ENCODE data around the gene VKORC1L1.
"Not testable (repeated sequence)": the region's sequence is repeated elsewhere in the genome, so short reads cannot be mapped to it uniquely, and the experiment has no call there.

The VKORC1L1 gene

DNA sequence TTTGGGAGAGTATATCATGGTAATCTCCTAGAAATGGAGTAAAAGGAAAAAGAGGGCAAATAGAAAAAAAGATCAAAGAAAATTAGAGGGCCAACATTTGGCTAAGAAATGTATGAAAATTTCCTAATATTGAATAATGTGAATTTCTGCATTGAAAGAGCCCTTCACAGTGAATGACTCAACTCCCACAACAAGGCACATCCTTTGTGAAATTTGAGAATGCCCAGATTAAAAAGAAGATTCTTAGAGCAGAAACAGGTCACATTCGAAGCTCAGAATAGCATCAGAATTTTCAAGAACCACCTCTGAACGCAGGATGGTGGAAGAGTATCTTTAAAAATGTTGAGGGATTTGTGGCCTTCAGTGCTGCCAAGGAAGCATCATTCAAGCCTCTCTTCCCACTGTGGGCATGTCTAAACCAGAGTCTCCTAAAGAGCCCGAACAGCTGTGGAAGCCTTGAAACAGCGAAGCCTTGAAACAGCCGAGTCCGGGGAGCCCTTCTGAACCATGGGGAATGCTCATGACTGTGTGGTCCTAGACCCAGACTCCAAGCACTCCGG, 65.5 kb downstream of the VKORC1L1 start:
- DNase-seq (ENCODE audit: low read depth in 2 of 2), result no peak

DNA sequence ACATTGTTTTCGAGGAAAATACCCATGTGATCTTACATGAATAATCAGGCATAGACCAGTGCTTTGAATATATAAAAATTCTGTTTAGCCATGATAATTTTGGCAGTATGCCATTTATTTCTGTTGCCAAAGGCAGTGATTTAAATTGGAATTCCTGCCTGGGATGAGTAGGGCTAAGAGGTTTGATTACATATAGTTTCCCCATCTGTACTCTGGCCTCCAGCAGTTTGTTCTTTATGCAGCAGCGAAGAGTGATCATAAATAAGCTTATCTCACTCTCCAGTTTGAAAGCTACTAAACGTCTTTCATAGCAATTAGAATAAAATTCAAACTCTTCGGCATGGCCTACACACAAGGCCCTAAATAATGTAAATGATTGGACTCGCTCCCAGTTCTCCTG, 72.9 kb downstream of the VKORC1L1 start:
- DNase-seq (ENCODE audit: low read depth in 2 of 2), result not testable (repeated sequence)

DNA sequence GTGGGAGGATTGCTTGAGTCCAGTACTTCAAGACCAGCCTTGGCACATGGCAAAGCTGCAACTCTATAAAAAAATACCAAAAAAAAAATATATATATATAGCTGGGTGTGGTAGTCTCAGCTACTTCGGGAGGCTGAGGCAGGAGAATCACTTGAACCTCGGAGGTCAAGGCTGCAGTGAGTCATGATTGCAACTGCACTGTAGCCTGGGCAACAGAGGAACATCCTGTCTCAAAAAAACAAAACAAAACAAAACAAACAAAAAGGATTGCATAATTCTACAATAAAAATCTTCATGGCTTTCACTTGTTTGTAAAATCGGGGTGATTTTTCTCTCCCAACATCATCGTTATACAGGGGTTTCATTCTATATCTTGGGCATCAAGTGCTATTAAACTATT, 74.0 kb downstream of the VKORC1L1 start:
- no peak for DNase-seq (ENCODE audit: low read depth in 2 of 2)

DNA sequence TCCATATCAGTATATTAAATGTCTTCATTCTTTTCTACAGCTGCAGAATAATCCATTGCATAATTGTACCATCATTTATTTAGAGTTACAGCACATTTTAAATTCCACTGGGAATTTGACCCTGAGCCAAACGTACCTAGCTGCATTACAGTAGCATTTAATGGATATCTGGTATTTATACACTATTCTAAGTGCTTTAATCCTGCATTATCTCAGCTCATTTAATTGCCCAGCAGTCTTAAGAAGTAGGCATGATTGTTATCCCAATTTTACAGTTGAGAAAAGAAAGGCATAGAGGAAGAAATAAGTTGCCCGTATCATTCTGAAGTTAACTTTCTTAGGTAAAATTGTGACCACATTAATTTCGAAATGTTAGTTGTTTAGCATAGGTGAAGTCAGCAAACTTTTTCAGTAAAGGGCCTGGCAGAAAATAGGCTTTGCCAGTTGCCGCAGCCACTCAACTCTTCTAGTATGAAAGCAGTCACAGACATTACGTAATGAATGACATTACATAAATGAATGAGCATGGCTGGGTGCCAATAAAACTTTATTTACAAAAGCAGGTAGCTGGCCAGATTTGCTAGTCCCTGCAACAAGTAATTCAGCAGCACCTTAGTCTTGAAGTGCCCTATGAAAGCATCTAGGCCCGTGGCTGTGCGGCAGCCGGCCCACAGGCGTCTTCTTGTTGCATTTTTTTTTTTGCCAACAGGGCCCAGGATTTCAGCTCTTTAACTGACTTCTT, 79.1 kb downstream of the VKORC1L1 start:
- DNase-seq (ENCODE audit: low read depth in 2 of 2), result no peak

DNA sequence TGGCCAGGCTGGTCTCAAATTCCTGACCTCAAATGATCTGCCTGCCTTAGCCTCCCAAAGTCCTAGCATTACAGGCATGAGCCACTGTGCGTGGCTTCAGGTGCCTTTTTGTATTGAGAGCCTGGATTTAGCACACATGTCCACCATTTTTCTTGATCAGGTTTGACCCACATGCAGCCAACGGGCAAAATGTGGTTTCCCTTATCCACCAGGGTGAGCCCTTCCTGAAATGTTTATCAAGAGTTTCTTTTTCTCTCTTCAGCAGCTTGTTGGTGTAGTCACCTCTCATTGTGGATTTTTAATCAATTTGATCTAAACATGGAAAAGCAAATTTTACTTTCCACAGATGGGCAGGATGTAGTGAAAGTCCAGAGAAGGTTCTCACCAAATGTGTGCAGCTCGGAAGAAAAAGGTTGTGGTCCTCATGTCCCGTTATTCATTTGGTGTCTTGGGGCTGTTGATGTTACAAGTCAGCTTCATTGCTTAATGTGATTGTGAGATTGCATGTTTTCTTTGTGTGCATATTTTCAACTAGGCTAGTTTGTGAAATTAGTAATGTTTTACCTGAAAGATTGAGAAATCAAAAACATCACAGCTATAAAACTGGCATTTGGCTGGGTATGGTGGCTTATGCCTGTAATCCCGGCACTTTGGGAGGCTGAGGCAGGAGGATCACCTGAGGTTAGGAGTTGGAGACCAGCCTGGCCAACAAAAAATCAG, 80.3 kb downstream of the VKORC1L1 start:
- no peak for DNase-seq (ENCODE audit: low read depth in 2 of 2)

DNA sequence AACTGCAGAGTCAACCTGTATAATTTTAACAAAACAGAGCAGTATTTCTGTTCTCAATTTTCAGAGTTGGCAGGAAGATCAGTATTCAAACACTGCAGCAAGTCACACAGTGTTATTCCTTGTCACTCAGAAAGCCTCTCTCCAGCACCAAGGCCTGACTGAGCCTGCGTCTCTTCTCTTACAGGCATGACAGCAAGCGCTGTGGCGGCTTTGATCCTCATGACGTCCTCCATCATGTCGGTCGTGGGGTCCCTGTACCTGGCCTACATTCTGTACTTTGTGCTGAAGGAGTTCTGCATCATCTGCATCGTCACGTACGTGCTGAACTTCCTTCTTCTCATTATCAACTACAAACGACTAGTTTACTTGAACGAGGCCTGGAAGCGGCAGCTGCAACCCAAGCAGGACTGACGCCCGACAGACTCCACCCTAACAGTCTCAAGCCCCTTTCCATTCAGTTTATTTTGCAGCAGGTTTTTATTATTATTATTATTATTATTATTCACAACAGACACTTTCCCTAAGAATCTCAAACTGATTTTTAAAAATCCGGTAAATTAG, 81.1 kb downstream of the VKORC1L1 start:
- DNase-seq (ENCODE audit: low read depth in 2 of 2), result no peak

DNA sequence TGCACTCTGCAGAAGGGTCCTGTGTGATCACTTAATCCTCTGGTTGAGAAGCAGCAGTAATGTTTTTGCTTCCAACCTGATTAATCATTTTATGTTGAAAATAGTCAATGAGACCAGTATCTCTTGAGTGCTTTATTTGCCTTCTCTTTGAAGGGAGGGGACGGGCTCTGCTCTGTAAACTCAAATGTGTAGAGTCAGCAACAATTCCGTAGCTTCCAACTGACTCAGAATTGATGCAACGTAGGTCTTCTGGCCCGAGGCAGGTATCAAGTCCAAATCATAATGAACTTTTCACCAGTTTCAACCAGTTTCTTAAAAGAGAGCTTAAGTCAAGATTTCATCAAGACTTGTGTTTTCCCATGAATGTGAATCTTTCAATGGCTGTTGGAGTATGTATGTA, 82.8 kb downstream of the VKORC1L1 start:
- no peak for DNase-seq (ENCODE audit: low read depth in 2 of 2)

DNA sequence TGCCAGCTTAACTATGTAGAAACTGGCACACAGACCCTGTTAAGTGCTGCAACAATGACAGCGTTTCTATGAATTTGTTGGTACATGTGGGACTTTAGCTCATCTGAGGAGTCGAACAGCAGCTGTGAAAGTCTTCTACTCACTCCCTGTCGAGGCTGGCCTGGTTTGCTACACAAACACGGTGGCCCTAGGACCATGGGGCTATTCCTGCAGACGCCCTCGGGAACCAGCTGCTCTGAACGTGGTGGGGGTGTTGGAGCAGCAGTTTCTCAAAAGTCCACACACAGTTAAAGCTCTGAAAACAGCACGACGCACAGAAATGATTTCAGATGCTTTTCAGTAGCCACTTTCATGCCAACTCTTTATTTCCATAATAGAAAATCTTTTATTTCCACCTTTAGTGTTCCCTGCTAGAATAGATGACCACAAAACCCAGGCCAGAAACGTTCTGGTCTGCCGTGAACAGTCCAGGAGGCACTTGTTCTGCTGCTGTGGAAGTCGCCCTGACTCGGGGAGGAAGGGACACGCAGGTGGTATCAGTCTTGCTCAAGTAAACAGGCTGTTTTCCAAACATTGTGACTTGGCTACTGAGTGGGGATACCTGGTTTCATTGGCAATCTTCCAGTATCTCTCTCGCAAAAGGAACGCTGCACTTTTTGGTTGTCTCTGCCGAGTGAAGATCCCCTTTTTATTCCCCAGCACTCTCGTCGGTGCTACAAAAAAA, 87.6 kb downstream of the VKORC1L1 start:
- no peak for DNase-seq (ENCODE audit: low read depth in 2 of 2)

DNA sequence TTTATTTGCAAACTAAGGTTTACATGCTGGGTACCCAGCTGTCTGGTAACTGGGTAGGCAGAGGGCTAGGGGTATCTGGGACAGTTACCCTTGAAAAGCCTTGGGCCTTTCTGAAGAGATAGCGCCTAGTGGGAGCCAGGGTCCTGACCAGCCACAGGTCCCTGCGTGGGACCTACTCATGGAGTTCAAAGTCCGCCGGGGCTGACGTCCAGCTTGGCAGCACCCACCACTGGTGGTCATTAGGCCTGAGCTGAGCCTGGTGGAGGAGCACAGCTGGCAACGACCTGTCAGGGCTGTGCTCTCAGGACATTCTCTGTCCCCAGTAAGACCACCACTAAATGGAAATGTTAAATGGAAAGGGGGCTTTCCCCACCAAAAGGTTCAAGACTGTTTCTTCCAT, 89.2 kb downstream of the VKORC1L1 start:
- no peak for DNase-seq (ENCODE audit: low read depth in 2 of 2)

DNA sequence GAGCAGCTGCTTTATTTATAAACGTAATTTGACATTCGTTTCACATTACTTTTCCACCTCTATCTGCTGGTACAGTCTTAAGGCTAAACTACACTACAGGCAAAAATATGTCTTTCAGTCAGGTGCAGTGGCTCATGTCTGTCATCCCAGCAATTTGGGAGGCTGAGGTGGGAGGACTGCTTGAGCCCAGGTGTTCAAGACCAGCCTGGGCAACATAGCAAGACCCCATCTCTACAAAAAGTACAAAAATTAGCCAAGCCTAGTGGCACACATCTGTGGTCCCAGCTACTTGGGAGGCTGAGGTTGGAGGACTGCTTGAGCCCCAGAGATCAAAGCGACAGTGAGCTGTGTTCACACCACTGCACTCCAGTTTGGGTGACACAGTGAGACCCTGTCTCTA, 91.8 kb downstream of the VKORC1L1 start:
- DNase-seq (ENCODE audit: low read depth in 2 of 2), result not testable (repeated sequence)

DNA sequence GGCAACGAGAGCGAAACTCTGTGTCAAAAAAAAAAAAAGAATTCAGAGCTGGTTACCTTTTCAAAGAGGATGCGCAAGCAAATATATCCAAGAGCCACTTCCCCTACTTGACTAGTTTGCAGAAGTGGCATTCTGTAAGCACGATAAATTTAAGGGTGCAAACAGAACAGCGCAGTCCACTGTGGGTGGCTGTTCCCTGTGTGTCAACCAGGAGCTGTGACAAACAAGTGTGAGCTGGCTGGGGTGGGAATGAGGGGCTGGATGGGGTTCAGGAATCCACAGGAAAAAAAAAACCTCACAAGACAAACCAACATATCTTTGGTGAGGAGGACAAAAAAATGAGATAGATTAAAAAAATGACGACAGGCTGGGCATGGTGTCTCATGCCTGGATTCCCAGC, 93.3 kb downstream of the VKORC1L1 start:
- no peak for DNase-seq (ENCODE audit: low read depth in 2 of 2)

DNA sequence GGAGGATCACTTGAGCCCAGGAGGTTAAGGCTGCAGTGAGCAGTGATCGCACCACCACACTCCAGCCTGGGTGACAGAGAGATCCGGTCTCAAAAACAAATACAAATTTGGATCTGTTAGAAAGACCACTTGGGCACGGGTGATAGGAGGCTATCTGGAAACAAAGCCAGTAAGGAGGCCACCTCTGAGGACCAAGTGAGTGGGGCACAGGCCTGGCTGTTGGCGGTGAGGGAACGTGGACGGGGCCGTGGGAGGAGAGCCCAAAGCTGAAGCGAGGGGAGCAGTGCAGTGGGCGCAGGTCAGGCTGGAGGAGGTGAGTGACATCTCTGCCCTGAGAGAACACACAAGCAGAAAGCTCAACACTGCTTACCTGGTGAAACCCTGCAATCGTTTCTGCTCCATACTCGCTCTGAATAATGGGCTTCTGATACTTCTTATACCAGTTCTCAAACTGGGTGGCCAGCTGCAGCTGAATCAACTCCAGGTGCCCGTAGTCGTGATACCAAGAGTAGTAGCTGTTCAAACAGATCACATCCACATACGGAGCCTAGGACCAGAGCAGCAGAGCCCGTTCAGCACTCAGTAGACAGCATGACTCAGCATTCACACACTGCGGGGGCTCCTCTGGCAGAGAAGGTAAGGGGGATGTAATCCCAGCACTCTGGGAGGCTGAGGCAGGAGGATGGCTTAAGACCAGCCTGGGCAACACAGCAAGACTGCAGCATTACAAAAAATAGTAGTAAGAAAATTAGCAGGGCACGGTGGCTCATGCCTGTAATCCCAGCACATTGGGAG, 94.7 kb downstream of the VKORC1L1 start:
- DNase-seq (ENCODE audit: low read depth in 2 of 2), result no peak

DNA sequence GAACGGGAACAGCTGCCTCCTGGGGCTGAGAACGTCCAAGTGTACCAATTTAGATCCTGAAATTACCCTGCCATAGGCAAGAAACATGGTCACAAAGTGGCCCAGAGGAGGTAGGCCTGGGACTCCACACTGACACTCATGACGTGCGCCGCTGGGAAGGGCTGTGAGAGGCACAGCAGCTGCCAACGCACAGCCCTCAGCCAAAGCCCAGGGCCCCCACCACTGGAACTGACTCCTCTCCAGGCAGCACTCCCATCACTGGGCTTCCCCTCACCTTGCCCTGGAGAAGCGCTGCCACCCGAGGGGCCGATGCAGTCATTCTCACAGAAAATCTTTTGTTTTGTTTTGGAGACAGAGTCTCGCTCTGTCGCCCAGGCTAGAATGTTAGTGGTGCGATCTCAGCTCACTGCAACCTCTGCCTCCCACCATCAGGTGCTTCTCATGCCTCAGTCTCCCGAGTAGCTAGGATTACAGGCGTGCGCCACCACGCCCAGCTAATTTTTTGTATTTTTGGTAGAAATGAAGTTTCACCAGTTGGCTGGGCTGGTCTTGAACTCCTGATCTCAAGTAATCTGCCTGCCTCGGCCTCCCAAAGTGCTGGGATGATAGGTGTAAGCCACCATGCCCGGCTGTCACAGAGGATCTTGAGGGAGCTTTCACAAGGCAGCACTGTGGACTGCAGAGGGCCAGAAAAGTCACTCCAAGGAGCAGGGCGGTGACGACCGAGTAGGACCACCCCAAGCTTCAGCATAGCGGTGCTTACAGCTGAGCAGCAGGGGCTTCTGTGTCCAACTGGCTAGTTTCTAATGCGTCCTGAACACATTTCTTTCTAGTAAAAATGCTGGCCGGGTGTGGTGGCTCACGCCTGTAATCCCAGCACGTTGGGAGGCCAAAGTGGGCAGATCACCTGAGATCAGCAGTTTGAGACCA, 95.6 kb downstream of the VKORC1L1 start:
- DNase-seq (ENCODE audit: low read depth in 2 of 2), result no peak

DNA sequence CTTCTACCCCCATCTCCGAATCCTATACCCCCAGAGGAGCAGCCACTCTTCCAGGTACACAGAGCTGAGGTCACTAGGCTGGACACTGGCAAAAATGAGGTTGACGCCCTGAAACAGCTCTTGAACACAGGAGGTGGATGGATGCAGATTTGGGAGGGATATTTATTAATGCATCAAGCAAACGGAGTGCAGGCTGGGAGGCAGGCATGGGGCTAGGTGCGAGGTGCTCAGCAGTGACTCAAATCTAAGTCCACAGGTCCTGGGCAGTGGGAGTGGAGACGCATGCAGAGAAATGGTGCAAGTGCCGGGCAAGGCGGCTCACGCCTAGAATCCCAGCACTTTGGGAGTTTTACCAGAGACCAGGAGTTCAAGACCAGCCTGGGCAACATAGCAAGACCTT, 98.1 kb downstream of the VKORC1L1 start:
- no peak for DNase-seq (ENCODE audit: low read depth in 2 of 2)

DNA sequence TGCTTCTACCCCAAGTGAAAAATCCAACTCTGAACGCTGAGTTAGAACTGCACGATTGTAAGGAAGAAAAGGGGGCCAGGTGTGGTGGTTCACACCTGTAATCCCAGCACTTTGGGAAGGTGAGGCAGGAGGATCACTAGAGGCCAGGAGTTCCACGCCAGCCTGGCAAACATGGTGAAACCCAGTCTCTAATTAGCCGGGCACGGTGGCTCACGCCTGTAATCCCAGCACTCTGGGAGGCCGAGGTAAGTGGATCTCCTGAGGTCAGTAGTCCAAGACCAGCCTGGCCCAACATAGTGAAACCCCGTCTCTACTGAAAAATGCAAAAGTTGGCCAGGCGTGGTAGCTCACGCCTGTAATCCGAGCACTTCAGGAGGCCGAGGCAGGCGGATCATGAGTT, 100.1 kb downstream of the VKORC1L1 start:
- no peak for DNase-seq (ENCODE audit: low read depth in 2 of 2)

DNA sequence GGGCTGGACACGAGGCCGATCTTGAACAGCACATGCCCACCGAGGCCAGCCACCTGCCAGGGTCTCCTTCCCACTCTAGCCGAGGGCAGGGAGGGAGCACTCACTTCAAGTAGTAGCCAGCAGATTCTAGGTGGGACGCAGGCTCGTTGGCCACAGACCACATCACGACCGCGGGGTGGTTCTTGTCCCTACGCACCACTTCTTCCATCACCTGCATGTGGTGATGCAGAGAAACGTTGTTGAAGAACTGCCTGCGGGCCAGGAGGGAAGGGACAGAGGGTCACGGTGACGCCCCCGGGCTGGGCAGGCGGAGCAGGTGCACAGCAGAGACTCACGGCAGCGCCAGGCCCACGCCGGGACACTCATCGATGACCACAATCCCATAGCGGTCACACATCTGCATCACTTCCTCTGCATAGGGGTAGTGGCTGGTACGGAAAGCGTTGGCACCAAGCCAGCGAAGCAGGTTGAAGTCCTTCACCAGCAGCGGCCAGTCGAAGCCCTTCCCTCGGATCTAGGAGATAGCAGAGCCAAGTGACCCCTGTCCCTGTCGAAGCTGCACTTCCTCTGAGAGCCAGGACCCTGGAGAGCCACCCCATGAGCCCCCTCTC, 101.4 kb downstream of the VKORC1L1 start:
- no peak for DNase-seq (ENCODE audit: low read depth in 2 of 2)

DNA sequence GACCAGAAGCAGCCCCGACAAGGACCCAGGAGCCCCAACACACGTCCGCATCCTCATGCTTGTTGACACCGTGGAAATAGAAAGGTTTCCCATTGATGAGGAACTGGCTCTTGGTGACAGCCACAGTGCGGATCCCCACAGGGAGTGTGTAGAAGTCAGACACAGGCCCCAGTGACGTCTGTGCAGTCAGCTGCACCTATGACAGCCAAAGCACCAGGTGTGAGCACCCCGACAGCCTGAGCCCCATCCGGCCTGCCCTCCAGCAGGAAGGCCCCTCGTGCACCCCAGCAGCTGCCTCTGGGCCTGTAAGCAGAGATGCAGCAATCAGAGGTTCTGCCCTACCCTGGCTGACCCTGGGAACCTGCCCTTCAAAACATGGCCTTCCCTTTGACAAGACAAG, 102.0 kb downstream of the VKORC1L1 start:
- no peak for DNase-seq (ENCODE audit: low read depth in 2 of 2)

DNA sequence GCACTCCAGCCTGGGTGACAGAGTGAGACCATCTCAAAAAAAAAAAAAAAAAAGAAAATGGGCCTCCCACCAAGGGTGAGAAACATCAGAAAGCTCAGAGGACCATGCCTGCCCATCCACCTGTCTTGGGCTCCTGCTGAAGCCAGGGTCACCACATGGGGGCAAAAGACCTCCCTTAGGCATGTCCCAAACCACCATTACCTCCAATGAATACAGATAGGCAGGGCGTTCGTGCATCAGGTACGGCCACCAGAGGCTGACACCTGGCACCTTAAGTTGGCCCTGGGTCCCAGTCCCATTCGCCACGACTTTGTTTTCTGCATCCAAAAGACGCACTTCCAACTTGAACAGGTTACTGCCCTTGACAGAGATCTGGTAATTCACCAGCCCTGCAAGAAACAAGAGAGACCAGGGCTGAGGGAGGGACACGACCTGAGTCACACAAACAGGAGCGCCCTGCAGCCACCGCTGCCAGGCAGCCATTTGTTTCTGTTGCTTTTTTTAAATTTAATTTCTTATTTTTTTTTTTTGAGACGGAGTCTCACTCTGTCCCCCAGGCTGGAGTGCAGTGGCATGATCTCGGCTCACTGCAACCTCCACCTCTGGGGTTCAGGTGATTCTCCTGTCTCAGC, 103.1 kb downstream of the VKORC1L1 start:
- DNase-seq (ENCODE audit: low read depth in 2 of 2), result no peak

DNA sequence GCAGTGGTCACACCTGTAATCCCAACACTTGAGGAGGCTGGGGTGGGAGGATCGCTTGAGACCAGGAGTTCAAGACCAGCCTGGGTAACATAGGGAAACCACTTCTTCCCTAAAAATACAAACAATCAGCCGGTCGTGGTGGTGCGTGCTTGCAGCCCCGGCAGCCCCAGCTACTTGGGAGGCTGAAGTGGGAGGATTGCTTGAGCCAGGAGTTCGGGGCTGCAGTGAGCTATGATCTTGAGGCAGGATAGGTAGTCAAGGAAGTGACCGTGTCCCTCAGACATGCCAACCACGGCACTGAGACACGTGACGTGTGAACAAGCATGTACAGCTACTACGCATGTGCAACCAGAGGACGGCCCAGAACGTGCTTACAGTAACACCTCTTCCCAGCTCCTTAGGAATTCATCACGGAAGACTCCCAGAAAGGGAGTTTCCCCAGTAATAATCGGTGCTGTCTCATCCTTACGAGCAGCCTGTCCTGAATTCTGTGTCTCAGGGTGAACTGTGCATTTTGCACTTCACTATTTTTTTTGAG, 103.9 kb downstream of the VKORC1L1 start:
- no peak for DNase-seq (ENCODE audit: low read depth in 2 of 2)
